K562 (cell line): ENCODE results near the gene ABHD12.

Experiments used
- CEBPB ChIP-seq: fragments of 450-650 bp; IDR thresholded peaks from 2 replicates; pipeline ENCODE4 v1.6.1; 2016; ENCODE audit warnings: missing genetic modification characterization, missing compliant biosample characterization
- CHD2 ChIP-seq: IDR thresholded peaks from 2 replicates; pipeline ENCODE4 v1.6.1; 2011; ENCODE audit warnings: low read depth, low read length
- EGR1 ChIP-seq: fragments of 450-650 bp; conservative IDR thresholded peaks from 2 replicates; pipeline ENCODE4 v1.6.1; 2017; ENCODE audit warnings: mild to moderate bottlenecking
- KDM1A ChIP-seq, 2 experiments: fragments of 450-650 bp; IDR thresholded peaks; 2 replicates each; pipeline ENCODE4 v1.6.1; 2016; ENCODE audit warnings: mild to moderate bottlenecking in 2 of 2
- NRF1 ChIP-seq, 2 experiments: fragments of 450-650 bp; IDR thresholded peaks in 1 of 2; conservative IDR thresholded peaks in 1 of 2; 2 replicates each; pipeline ENCODE4 v1.6.1; 2014; ENCODE audit warnings: mild to moderate bottlenecking in 2 of 2
- POLR2AphosphoS5 ChIP-seq: IDR thresholded peaks from 2 replicates; pipeline ENCODE4 v1.6.1; 2011; ENCODE audit warnings: mild to moderate bottlenecking, low read depth, low read length, moderate library complexity; ENCODE audit not compliant: control insufficient read depth, insufficient read depth
- PRDM10 ChIP-seq: fragments of 450-650 bp; IDR thresholded peaks from 2 replicates; pipeline ENCODE4 v1.6.1; 2018; ENCODE audit not compliant: partially characterized antibody
- PTTG1 ChIP-seq: fragments of 450-650 bp; IDR thresholded peaks from 2 replicates; pipeline ENCODE4 v1.6.1; 2016; ENCODE audit warnings: low read depth, mild to moderate bottlenecking, missing genetic modification characterization, missing compliant biosample characterization
- SOX6 ChIP-seq: fragments of 450-650 bp; IDR thresholded peaks from 2 replicates; pipeline ENCODE4 v1.6.1; 2014; ENCODE audit warnings: mild to moderate bottlenecking
- ZNF24 ChIP-seq: fragments of 450-650 bp; IDR thresholded peaks from 2 replicates; pipeline ENCODE4 v1.6.1; 2016
- ZNF282 ChIP-seq: sonication (generic); formaldehyde crosslinking; IDR thresholded peaks from 2 replicates; pipeline ENCODE4 v1.8.1; 2023; ENCODE audit warnings: missing genetic modification reagents
- ZNF561 ChIP-seq: fragments of 450-650 bp; formaldehyde crosslinking; conservative IDR thresholded peaks from 2 replicates; pipeline ENCODE4 v1.4.0; 2020; ENCODE audit warnings: mild to moderate bottlenecking, moderate library complexity
- TF ChIP-seq, protein P1 (sequence below): sonication (generic); formaldehyde crosslinking; IDR thresholded peaks from 2 replicates; pipeline ENCODE4 v1.8.1; 2022; ENCODE audit warnings: missing genetic modification reagents

GRCh38 chr20:25352746-25353145, 37.9 kb downstream of the ABHD12 start:
- TF ChIP-seq NRF1 (conservative IDR thresholded peaks at IDR 0.05 in 1 of 2, IDR thresholded peaks at IDR 0.05 in 1 of 2) (no peak), CHD2 (no peak), ZNF561 (no peak), PTTG1 (no peak), ZNF24 (no peak), ZNF282 (CRISPR knock-in tag) (no peak), KDM1A (IDR thresholded peaks at IDR 0.05) (no peak), EGR1 (no peak), CEBPB (tag) (no peak), SOX6 (no peak), PRDM10 (no peak), POLR2AphosphoS5 (no peak)
- TF ChIP-seq, protein P1, sequence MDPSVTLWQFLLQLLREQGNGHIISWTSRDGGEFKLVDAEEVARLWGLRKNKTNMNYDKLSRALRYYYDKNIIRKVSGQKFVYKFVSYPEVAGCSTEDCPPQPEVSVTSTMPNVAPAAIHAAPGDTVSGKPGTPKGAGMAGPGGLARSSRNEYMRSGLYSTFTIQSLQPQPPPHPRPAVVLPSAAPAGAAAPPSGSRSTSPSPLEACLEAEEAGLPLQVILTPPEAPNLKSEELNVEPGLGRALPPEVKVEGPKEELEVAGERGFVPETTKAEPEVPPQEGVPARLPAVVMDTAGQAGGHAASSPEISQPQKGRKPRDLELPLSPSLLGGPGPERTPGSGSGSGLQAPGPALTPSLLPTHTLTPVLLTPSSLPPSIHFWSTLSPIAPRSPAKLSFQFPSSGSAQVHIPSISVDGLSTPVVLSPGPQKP (CRISPR knock-in tag), result no peak
